ENCODE measurements around the gene ARID1B.

The ARID1B gene

GRCh38 chr6:156914181-156914580, 137.0 kb downstream of the ARID1B start:
- 94% methylated on average over 7 of the region's 7 CpGs for WGBS, 2 experiments

GRCh38 chr6:156916130-156916801, 139.1 kb downstream of the ARID1B start:
- Histone ChIP-seq H3K36me3 (ENCODE audit: control insufficient read depth, insufficient read depth, low read length) (no peaks in the 10 kb centered on the region), H3K9me3 (ENCODE audit: control insufficient read depth, low read length) (no peaks in the 10 kb centered on the region), H3K27ac (ENCODE audit: insufficient read depth, low read depth, low read length, poor library complexity, severe bottlenecking) (no peak overlapping the region), H3K4me1 (ENCODE audit: control insufficient read depth, insufficient read depth, low read length) (peaks cover 9% of the 10 kb centered on the region), H3K4me3 (ENCODE audit: insufficient read depth, low read depth, low read length) (no peak overlapping the region), H3K27me3 (ENCODE audit: control insufficient read depth, insufficient read depth, low read length, poor library complexity, severe bottlenecking) (no peaks in the 10 kb centered on the region)
- 83 to 90% methylated on average over 8 to 10 of the region's 11 CpGs for WGBS, 2 experiments

More at GRCh38 chr6:156914181-156914580, 137.0 kb downstream of the ARID1B start:
- Histone ChIP-seq H3K36me3 (ENCODE audit: control insufficient read depth, insufficient read depth, low read length) (no peaks in the 10 kb centered on the region), H3K9me3 (ENCODE audit: control insufficient read depth, low read length) (no peaks in the 10 kb centered on the region), H3K4me1 (ENCODE audit: control insufficient read depth, insufficient read depth, low read length) (no peaks in the 10 kb centered on the region), H3K27me3 (ENCODE audit: control insufficient read depth, insufficient read depth, low read length, poor library complexity, severe bottlenecking) (no peaks in the 10 kb centered on the region), H3K4me3 (ENCODE audit: insufficient read depth, low read depth, low read length) (no peak overlapping the region), H3K27ac (ENCODE audit: insufficient read depth, low read depth, low read length, poor library complexity, severe bottlenecking) (no peak overlapping the region)

- peaks cover 9% of the 10 kb centered on the region for H3K4me1 ChIP-seq (ENCODE audit: control insufficient read depth, insufficient read depth, low read length)
- H3K27ac ChIP-seq (ENCODE audit: insufficient read depth, low read depth, low read length, poor library complexity, severe bottlenecking): no peak overlapping the region
- H3K27me3 ChIP-seq (ENCODE audit: control insufficient read depth, insufficient read depth, low read length, poor library complexity, severe bottlenecking): no peaks in the 10 kb centered on the region
- H3K4me3 ChIP-seq (ENCODE audit: insufficient read depth, low read depth, low read length): no peak overlapping the region
- 69 to 75% methylated on average over 5 of the region's 5 CpGs for WGBS, 2 experiments
- H3K36me3 ChIP-seq (ENCODE audit: control insufficient read depth, insufficient read depth, low read length): no peaks in the 10 kb centered on the region
- H3K9me3 ChIP-seq (ENCODE audit: control insufficient read depth, low read length): no peaks in the 10 kb centered on the region
Measured at GRCh38 chr6:156917213-156917612, 140.0 kb downstream of the ARID1B start.

- 82 to 87% methylated on average over 7 of the region's 7 CpGs for WGBS, 2 experiments
- no peak overlapping the region for H3K4me3 ChIP-seq (ENCODE audit: insufficient read depth, low read depth, low read length)
- H3K27me3 ChIP-seq (ENCODE audit: control insufficient read depth, insufficient read depth, low read length, poor library complexity, severe bottlenecking): no peaks in the 10 kb centered on the region
- peaks cover 9% of the 10 kb centered on the region for H3K4me1 ChIP-seq (ENCODE audit: control insufficient read depth, insufficient read depth, low read length)
- H3K9me3 ChIP-seq (ENCODE audit: control insufficient read depth, low read length): no peaks in the 10 kb centered on the region
- H3K27ac ChIP-seq (ENCODE audit: insufficient read depth, low read depth, low read length, poor library complexity, severe bottlenecking): no peak overlapping the region
- H3K36me3 ChIP-seq (ENCODE audit: control insufficient read depth, insufficient read depth, low read length): no peaks in the 10 kb centered on the region
Measured at GRCh38 chr6:156918647-156919046, 141.5 kb downstream of the ARID1B start.

GRCh38 chr6:156919370-156919769, 142.2 kb downstream of the ARID1B start:
- H3K27me3 ChIP-seq (ENCODE audit: control insufficient read depth, insufficient read depth, low read length, poor library complexity, severe bottlenecking): no peaks in the 10 kb centered on the region
- no peak overlapping the region for H3K27ac ChIP-seq (ENCODE audit: insufficient read depth, low read depth, low read length, poor library complexity, severe bottlenecking)
- H3K9me3 ChIP-seq (ENCODE audit: control insufficient read depth, low read length): no peaks in the 10 kb centered on the region
- H3K4me3 ChIP-seq (ENCODE audit: insufficient read depth, low read depth, low read length): no peak overlapping the region
- peaks cover 9% of the 10 kb centered on the region for H3K4me1 ChIP-seq (ENCODE audit: control insufficient read depth, insufficient read depth, low read length)
- 95 to 97% methylated on average over 2 of the region's 2 CpGs for WGBS, 2 experiments
- no peaks in the 10 kb centered on the region for H3K36me3 ChIP-seq (ENCODE audit: control insufficient read depth, insufficient read depth, low read length)

- H3K4me3 ChIP-seq (ENCODE audit: insufficient read depth, low read depth, low read length): no peak overlapping the region
- H3K27ac ChIP-seq (ENCODE audit: insufficient read depth, low read depth, low read length, poor library complexity, severe bottlenecking): no peak overlapping the region
- H3K4me1 ChIP-seq (ENCODE audit: control insufficient read depth, insufficient read depth, low read length): peaks cover 9% of the 10 kb centered on the region
- 91 to 93% methylated on average over 4 of the region's 5 CpGs for WGBS, 2 experiments
- H3K9me3 ChIP-seq (ENCODE audit: control insufficient read depth, low read length): no peaks in the 10 kb centered on the region
- no peaks in the 10 kb centered on the region for H3K36me3 ChIP-seq (ENCODE audit: control insufficient read depth, insufficient read depth, low read length)
- H3K27me3 ChIP-seq (ENCODE audit: control insufficient read depth, insufficient read depth, low read length, poor library complexity, severe bottlenecking): no peaks in the 10 kb centered on the region
Measured at GRCh38 chr6:156919814-156920369, 142.7 kb downstream of the ARID1B start.

GRCh38 chr6:156924246-156924645, 147.1 kb downstream of the ARID1B start:
- no peak overlapping the region for H3K4me3 ChIP-seq (ENCODE audit: insufficient read depth, low read depth, low read length)
- 81 to 86% methylated on average over 4 of the region's 4 CpGs for WGBS, 2 experiments
- no peaks in the 10 kb centered on the region for H3K36me3 ChIP-seq (ENCODE audit: control insufficient read depth, insufficient read depth, low read length)
- peaks cover 9% of the 10 kb centered on the region for H3K4me1 ChIP-seq (ENCODE audit: control insufficient read depth, insufficient read depth, low read length)
- no peak overlapping the region for H3K27ac ChIP-seq (ENCODE audit: insufficient read depth, low read depth, low read length, poor library complexity, severe bottlenecking)
- H3K9me3 ChIP-seq (ENCODE audit: control insufficient read depth, low read length): no peaks in the 10 kb centered on the region
- H3K27me3 ChIP-seq (ENCODE audit: control insufficient read depth, insufficient read depth, low read length, poor library complexity, severe bottlenecking): no peaks in the 10 kb centered on the region

GRCh38 chr6:156925026-156925425, 147.8 kb downstream of the ARID1B start:
- 76 to 81% methylated on average over 2 of the region's 2 CpGs for WGBS, 2 experiments
- Histone ChIP-seq H3K4me3 (ENCODE audit: insufficient read depth, low read depth, low read length) (no peak overlapping the region), H3K4me1 (ENCODE audit: control insufficient read depth, insufficient read depth, low read length) (peaks cover 6% of the 10 kb centered on the region), H3K9me3 (ENCODE audit: control insufficient read depth, low read length) (no peaks in the 10 kb centered on the region), H3K36me3 (ENCODE audit: control insufficient read depth, insufficient read depth, low read length) (no peaks in the 10 kb centered on the region), H3K27ac (ENCODE audit: insufficient read depth, low read depth, low read length, poor library complexity, severe bottlenecking) (no peak overlapping the region), H3K27me3 (ENCODE audit: control insufficient read depth, insufficient read depth, low read length, poor library complexity, severe bottlenecking) (no peaks in the 10 kb centered on the region)

- H3K36me3 ChIP-seq (ENCODE audit: control insufficient read depth, insufficient read depth, low read length): no peaks in the 10 kb centered on the region
- H3K4me1 ChIP-seq (ENCODE audit: control insufficient read depth, insufficient read depth, low read length): no peaks in the 10 kb centered on the region
- H3K4me3 ChIP-seq (ENCODE audit: insufficient read depth, low read depth, low read length): no peak overlapping the region
- no peak overlapping the region for H3K27ac ChIP-seq (ENCODE audit: insufficient read depth, low read depth, low read length, poor library complexity, severe bottlenecking)
- WGBS, 2 experiments: 77 to 81% methylated on average over 2 of the region's 3 CpGs
- no peaks in the 10 kb centered on the region for H3K27me3 ChIP-seq (ENCODE audit: control insufficient read depth, insufficient read depth, low read length, poor library complexity, severe bottlenecking)
- H3K9me3 ChIP-seq (ENCODE audit: control insufficient read depth, low read length): no peaks in the 10 kb centered on the region
Measured at GRCh38 chr6:156925718-156926607, 148.8 kb downstream of the ARID1B start.

- Histone ChIP-seq H3K27me3 (ENCODE audit: control insufficient read depth, insufficient read depth, low read length, poor library complexity, severe bottlenecking) (no peaks in the 10 kb centered on the region), H3K36me3 (ENCODE audit: control insufficient read depth, insufficient read depth, low read length) (no peaks in the 10 kb centered on the region), H3K4me1 (ENCODE audit: control insufficient read depth, insufficient read depth, low read length) (peaks cover 13% of the 10 kb centered on the region), H3K4me3 (ENCODE audit: insufficient read depth, low read depth, low read length) (no peak overlapping the region), H3K27ac (ENCODE audit: insufficient read depth, low read depth, low read length, poor library complexity, severe bottlenecking) (no peak overlapping the region), H3K9me3 (ENCODE audit: control insufficient read depth, low read length) (no peaks in the 10 kb centered on the region)
- 95 to 96% methylated on average over 8 of the region's 8 CpGs for WGBS, 2 experiments
Measured at GRCh38 chr6:156928126-156928525, 150.9 kb downstream of the ARID1B start.

Measured in ectodermal cell (in vitro differentiated cells).